Activated T-helper 1 cell treated with anti-CD3 and anti-CD28 coated beads, Interleukin-12 subunit alpha, Interleukin-12 subunit beta, Interleukin-2, Interleukin-4 antibody, amounts not matched to agents 30 ng/mL and 10 ng/mL and 1 ng/mL, durations not matched to agents 14 hours and 24 hours and 36 hours (primary cell): ENCODE measurements around the gene CYP2D6. TPM values are rescaled to one million over a fixed set of nuclear protein-coding genes. Genes with fewer than 3 reads are reported as not detected.
A peak's percentile ranks its signal among the peaks of the same experiment; 100 is the strongest.
"Not testable (repeated sequence)": the region's sequence is repeated elsewhere in the genome, so short reads cannot be mapped to it uniquely, and the experiment has no call there.

ENCODE experiments used
- DNase-seq: peaks from one replicate; pipeline ENCODE4 v3.0.0; 2021; ENCODE audit warnings: low spot score
- H3K27ac Mint-ChIP-seq: one replicate; pipeline ENCODE4 v1.8.0; 2021; ENCODE audit warnings: mild to moderate bottlenecking, mixed read lengths
- H3K27me3 Mint-ChIP-seq: one replicate; pipeline ENCODE4 v1.8.0; 2022; ENCODE audit warnings: mild to moderate bottlenecking, moderate library complexity, mixed read lengths; ENCODE audit not compliant: insufficient read depth
- H3K36me3 Mint-ChIP-seq: one replicate; pipeline ENCODE4 v1.8.0; 2021; ENCODE audit warnings: low read depth, mixed read lengths
- H3K4me1 Mint-ChIP-seq: one replicate; pipeline ENCODE4 v1.8.0; 2021; ENCODE audit warnings: low read depth, mixed read lengths
- H3K4me3 Mint-ChIP-seq: one replicate; pipeline ENCODE4 v1.8.0; 2021; ENCODE audit warnings: mild to moderate bottlenecking, moderate library complexity, mixed read lengths
- H3K9me3 Mint-ChIP-seq: one replicate; pipeline ENCODE4 v1.8.0; 2021; ENCODE audit warnings: mixed read lengths
- intact Hi-C: fragments of 100-400 bp; cut with micrococcal nuclease; formaldehyde crosslinking; loops from one replicate; pipeline ENCODE4 v1.15.1; 2024
- total RNA-seq: library from RNA; stranded (reverse); gene quantifications from 2 replicates; pipeline ENCODE4 v1.2.3, GENCODE V29; 2022

Gene CYP2D6
- total RNA-seq, 1 donor from 2014 or later, result 4.6 TPM

DNA sequence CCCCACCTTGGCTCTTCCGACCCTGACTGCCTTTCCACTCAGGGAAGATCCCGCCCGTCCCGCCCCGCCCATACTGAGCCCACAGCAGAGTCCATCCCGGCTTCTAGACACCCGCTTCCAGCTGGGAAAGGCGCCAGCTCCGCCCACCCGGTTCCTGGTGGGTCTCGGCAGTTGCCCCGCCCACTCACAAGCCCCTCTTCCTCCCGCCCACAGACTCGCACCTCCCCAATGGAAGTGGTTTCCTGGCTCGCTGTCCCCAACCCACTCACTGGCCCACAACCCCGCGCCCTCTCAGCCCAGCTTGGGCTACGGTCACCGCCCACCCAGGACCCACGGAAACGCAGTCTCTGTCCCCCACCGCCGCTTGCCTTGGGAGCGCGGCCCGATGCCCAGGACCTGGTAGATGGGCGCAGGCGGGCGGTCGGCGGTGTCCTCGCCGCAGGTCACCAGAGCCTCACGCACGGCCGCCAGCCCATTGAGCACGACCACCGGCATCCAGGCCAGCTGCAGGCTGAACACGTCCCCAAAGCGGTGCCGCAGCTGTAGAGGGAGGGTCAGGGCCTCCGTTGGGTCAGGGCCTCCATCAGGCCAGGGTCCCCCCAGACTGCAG, 22.2 kb upstream of the CYP2D6 start:
- H3K27ac Mint-ChIP-seq, result no peak overlapping the region
- H3K4me1 Mint-ChIP-seq, result no peaks in the 10 kb centered on the region
- H3K36me3 Mint-ChIP-seq, result peaks cover 12% of the 10 kb centered on the region
- no peak for DNase-seq
- H3K9me3 Mint-ChIP-seq, result no peaks in the 10 kb centered on the region
- H3K4me3 Mint-ChIP-seq, result no peak overlapping the region
- intact Hi-C loops, result no loop called here
- H3K27me3 Mint-ChIP-seq, result no peaks in the 10 kb centered on the region

DNA sequence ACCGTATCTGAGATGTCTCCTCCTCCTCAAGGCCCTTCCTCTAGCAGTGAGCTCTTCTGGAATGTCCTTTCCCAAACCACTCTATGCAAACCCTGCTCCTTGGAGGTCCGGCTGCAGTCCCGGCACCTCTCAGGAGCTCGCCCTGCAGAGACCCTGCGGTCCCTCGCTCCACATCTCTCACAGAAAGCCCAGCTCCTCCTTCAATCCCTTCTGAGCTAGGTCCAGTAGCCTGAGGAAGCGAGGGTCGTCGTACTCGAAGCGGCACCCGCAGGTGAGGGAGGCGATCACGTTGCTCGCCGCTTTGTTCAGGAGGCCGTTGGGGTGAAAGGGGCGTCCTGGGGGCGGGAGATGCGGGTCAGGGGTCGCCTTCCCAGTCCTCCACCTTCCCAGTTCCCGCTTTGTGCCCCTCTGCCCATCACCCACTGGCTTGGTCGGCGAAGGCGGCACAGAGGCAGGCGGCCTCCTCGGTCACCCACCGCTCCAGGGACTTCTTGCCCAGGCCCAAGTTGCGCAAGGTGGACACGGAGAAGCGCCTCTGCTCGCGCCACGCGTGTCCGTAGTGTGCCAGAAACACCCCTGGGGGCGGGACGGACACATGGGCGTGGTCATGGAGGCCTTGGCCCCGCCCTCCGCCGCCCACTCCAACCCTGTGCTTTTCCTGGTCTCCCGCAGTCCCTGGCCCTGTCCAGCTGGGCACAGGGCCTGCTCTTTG, 21.5 kb upstream of the CYP2D6 start:
- Mint-ChIP-seq H3K36me3 (peaks cover 12% of the 10 kb centered on the region), H3K4me1 (no peaks in the 10 kb centered on the region), H3K27ac (no peak overlapping the region), H3K27me3 (no peaks in the 10 kb centered on the region), H3K9me3 (no peaks in the 10 kb centered on the region), H3K4me3 (no peak overlapping the region)
- DNase-seq, result no peak
- intact Hi-C loops, result no loop called here

DNA sequence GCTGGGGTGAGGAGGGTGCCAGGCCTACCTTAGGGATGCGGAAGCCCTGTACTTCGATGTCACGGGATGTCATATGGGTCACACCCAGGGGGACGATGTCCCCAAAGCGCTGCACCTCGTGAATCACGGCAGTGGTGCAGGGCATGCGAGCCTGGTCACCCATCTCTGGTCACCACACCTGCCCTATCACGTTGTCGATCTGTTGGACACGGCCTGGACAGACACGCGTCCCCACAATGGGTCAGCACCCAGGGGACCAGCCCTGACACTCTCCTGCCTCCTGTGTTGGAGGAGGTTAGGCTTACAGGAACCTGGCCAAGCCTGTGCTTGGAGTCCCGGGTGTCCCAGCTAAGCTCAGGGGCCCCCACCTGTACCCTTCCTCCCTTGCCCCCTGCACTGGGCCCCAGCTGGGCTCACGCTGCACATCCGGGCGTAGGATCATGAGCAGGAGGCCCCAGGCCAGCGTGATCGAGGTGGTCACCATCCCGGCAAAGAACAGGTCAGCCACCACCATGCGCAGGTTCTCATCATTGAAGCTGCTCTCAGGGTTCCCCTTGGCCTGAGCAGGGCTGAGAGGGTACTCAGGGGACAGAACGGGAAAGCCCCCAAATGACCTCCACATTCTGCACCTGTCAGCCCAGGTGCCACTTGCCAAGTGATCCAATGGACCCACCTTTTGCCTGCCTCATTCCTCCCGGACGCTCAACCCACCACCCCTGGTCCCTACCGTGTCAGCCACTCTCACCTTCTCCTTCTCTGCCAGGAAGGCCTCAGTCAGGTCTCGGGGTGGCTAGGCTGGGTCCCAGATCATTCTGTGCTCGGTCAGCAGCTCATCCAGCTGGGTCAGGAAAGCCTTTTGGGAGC, 20.3 kb upstream of the CYP2D6 start:
- DNase-seq, result no peak
- H3K4me1 Mint-ChIP-seq, result no peaks in the 10 kb centered on the region
- H3K27ac Mint-ChIP-seq, result no peak overlapping the region
- no peaks in the 10 kb centered on the region for H3K27me3 Mint-ChIP-seq
- no peaks in the 10 kb centered on the region for H3K9me3 Mint-ChIP-seq
- H3K36me3 Mint-ChIP-seq, result peaks cover 9% of the 10 kb centered on the region
- no peak overlapping the region for H3K4me3 Mint-ChIP-seq
- intact Hi-C loops, result no loop called here

DNA sequence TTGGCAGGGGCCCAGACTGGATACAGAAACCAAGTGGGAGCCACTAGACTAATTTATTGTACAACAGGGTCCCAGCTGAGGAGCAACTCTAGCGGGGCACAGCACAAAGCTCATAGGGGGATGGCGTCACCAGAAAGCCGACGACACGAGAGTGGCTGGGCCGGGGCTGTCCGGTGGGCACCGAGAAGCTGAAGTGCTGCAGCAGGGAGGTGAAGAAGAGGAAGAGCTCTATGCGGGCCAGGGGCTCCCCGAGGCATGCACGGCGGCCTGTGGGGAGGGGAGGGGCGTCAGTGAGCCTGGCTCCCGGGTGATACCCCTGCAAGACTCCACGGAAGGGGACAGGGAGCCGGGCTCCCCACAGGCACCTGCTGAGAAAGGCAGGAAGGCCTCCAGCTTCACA, 19.2 kb upstream of the CYP2D6 start:
- H3K4me3 Mint-ChIP-seq, intact Hi-C loops, DNase-seq: not testable (repeated sequence)

DNA sequence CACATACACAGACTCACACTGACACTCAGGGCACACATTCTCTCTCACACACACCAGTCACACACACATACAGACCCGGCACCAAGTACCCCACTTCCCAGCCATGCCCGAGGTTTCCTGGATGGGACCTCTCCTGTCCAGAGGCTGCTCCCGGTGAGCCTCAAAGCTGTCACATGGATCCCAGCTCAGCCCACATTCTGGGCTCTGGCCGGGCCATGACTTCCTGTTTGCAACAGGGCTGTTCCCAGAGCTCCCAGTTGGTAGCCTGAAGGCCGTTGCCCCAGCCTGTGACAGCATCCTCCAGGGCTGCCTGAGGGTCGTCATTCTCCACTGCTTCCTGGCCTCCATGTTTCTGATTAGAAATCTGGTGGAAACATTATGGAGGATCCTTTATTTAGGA, 14.6 kb upstream of the CYP2D6 start:
- no peak overlapping the region for H3K27ac Mint-ChIP-seq
- H3K36me3 Mint-ChIP-seq, result peaks cover 9% of the 10 kb centered on the region
- intact Hi-C loops, result no loop called here

More for the DNA sequence above, 19.2 kb upstream of the CYP2D6 start:
- H3K36me3 Mint-ChIP-seq, result peaks cover 10% of the 10 kb centered on the region
- H3K27ac Mint-ChIP-seq, H3K9me3 Mint-ChIP-seq, H3K27me3 Mint-ChIP-seq, H3K4me1 Mint-ChIP-seq: not testable (repeated sequence)

DNA sequence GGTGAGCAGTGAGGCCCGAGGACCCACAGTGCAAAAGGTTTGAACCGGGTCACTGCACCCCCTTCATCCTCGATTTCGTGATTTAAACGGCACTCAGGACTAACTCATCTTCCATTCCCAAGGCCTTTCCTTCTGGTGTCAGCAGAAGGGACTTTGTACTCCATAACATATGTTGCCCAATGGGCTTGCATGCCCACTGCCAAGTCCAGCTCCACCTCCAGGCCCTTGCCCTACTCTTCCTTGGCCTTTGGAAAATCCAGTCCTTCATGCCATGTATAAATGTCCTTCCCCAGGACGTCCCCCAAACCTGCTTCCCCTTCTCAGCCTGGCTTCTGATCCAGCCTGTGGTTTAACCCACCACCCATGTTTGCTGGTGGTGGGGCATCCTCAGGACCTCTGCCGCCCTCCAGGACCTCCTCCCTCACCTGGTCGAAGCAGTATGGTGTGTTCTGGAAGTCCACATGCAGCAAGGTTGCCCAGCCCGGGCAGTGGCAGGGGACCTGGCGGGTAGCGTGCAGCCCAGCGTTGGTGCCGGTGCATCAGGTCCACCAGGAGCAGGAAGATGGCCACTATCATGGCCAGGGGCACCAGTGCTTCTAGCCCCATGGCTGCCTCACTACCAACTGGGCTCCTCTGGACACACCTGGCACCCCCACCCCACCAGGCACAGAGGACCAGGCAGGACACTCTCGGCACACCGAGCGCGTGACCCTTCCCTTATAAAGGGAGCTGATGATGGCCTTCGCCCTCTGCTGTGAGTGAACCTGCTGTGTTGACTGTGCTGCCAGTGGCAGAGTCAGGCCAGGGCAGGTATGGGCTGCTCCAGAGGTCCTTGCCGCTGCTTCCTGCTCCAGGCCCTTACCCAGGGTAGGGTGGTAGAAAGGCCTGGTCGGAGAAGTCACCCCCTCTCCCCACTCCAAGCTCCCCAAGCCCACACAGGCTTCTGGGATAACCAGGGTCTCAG, 13.5 kb upstream of the CYP2D6 start:
- H3K27me3 Mint-ChIP-seq, intact Hi-C loops, H3K9me3 Mint-ChIP-seq, H3K4me1 Mint-ChIP-seq, DNase-seq, H3K4me3 Mint-ChIP-seq: not testable (repeated sequence)
- Mint-ChIP-seq H3K36me3 (peaks cover 11% of the 10 kb centered on the region), H3K27ac (peak overlapping the region; percentile 55)

More for the DNA sequence above, 14.6 kb upstream of the CYP2D6 start:
- Mint-ChIP-seq H3K27me3 (no peaks in the 10 kb centered on the region), H3K4me1 (no peaks in the 10 kb centered on the region), H3K4me3 (no peak overlapping the region), H3K9me3 (no peaks in the 10 kb centered on the region)
- DNase-seq, result no peak

DNA sequence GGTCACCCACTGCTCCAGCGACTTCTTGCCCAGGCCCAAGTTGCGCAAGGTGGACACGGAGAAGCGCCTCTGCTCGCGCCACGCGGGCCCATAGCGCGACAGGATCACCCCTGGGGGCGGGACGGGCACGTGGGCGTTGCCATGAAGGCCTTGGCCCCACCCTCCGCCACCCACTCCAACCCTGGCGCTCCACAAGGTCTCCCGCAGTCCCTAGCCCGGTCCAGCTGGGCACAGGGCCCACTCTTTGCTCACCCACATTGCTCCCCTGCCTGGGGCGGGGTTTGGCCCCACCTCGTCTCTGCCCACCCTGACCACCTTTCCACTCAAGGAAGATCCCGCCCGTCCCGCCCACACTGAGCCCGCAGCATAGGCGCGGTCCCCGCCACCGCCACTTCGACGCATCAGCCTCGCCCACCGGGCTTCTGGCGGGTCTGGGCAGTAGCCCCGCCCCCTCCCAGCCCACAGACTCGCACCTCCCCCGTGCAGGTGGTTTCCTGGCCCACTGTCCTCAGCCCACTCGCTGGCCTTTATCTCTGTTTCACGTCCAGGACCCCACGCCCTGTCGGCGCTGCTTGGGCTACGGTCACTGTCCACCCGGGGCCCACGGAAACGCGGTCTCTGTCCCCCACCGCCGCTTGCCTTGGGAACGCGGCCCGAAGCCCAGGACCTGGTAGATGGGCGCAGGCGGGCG, 12.3 kb upstream of the CYP2D6 start:
- peaks cover 13% of the 10 kb centered on the region for H3K36me3 Mint-ChIP-seq
- no peak overlapping the region for H3K27ac Mint-ChIP-seq
- intact Hi-C loops, result no loop called here
- H3K4me1 Mint-ChIP-seq, result no peaks in the 10 kb centered on the region
- H3K9me3 Mint-ChIP-seq, result no peaks in the 10 kb centered on the region
- DNase-seq, result no peak
- H3K4me3 Mint-ChIP-seq, result no peak overlapping the region
- H3K27me3 Mint-ChIP-seq, result no peaks in the 10 kb centered on the region

DNA sequence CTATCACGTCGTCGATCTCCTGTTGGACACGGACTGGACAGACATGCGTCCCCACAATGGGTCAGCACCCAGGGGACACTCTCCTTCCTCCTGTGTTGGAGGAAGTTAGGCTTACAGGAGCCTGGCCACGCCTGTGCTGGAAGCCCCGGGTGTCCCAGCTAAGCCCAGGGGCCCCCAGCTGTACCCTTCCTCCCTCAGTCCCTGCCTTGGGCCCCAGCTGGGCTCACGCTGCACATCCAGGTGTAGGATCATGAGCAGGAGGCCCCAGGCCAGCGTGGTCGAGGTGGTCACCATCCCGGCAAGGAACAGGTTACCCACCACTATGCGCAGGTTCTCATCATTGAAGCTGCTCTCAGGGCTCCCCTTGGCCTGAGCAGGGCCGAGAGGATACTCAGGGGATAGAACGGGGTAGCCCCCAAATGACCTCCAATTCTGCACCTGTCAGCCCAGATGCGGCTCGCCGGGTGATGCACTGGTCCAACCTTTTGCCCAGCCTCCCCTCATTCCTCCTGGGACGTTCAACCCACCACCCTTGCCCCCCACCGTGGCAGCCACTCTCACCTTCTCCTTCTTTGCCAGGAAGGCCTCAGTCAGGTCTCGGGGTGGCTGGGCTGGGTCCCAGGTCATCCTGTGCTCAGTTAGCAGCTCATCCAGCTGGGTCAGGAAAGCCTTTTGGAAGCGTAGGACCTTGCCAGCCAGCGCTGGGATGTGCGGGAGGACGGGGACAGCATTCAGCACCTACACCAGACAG, 10.9 kb upstream of the CYP2D6 start:
- DNase-seq, H3K9me3 Mint-ChIP-seq, H3K4me1 Mint-ChIP-seq, intact Hi-C loops, H3K27me3 Mint-ChIP-seq, H3K27ac Mint-ChIP-seq, H3K4me3 Mint-ChIP-seq: not testable (repeated sequence)
- H3K36me3 Mint-ChIP-seq, result peaks cover 10% of the 10 kb centered on the region

DNA sequence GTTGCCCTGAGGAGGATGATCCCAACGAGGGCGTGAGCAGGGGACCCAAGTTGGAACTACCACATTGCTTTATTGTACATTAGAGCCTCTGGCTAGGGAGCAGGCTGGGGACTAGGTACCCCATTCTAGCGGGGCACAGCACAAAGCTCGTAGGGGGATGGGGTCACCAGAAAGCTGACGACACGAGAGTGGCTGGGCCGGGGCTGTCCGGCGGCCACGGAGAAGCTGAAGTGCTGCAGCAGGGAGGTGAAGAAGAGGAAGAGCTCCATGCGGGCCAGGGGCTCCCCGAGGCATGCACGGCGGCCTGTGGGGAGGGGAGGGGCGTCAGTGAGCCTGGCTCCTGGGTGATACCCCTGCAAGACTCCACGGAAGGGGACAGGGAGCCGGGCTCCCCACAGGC, 9.5 kb upstream of the CYP2D6 start:
- DNase-seq, H3K36me3 Mint-ChIP-seq, H3K4me1 Mint-ChIP-seq, H3K27ac Mint-ChIP-seq, intact Hi-C loops, H3K9me3 Mint-ChIP-seq, H3K27me3 Mint-ChIP-seq, H3K4me3 Mint-ChIP-seq: not testable (repeated sequence)

DNA sequence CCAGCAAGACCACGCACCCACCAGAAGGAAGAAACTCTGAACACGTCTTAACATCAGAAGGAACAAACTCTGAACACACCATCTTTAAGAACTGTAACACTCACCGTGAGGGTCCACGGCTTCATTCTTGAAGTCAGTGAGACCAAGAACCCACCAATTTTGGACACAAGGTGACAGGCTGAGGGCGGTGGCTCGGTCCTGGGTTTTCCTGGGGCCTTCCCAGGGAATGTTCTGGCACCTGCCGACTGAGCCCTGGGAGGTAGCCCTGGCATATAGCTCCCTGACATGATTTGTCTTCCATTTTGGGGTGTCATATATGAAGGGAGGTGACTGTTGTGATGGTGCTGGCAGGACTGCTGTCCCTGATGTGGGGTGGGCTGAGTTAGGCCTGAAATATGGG, 8.9 kb upstream of the CYP2D6 start:
- H3K27me3 Mint-ChIP-seq, H3K4me3 Mint-ChIP-seq, DNase-seq, H3K4me1 Mint-ChIP-seq, intact Hi-C loops, H3K9me3 Mint-ChIP-seq, H3K36me3 Mint-ChIP-seq, H3K27ac Mint-ChIP-seq: not testable (repeated sequence)

DNA sequence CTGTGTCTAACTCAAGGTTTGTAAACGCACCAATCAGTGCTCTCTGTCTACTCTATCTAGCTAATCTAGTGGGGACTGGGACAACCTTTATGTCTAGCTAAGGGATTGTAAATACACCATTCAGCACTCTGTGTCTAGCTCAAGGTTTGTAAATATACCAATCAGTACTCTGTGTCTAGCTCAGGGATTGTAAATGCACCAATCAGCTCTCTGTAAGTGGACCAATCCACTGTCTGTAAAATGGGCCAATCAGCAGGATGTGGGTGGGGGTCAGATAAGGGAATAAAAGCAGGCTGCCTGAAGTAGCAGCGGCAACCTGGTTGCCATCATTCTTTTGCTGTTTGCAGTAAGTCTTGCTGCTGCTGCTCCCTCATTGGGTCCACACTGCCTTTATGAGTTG, 8.4 kb upstream of the CYP2D6 start:
- Mint-ChIP-seq H3K4me3 (no peak overlapping the region), H3K27me3 (no peaks in the 10 kb centered on the region), H3K4me1 (no peaks in the 10 kb centered on the region), H3K27ac (no peak overlapping the region), H3K9me3 (no peaks in the 10 kb centered on the region), H3K36me3 (peaks cover 5% of the 10 kb centered on the region)
- intact Hi-C loops, result no loop called here
- no peak for DNase-seq
